Testis (tissue), 2 donors: ENCODE results near the gene NLRP3.

Source experiments
- POLR2A ChIP-seq: fragments of 450-650 bp; IDR thresholded peaks from one replicate; pipeline ENCODE4 v1.6.1; 2017; ENCODE audit warnings: antibody characterized with exemption, mild to moderate bottlenecking, moderate library complexity
- TF ChIP-seq, protein P1 (sequence below), 3 experiments: fragments of 450-650 bp in 2 of 3; fragments of 200-600 bp in 1 of 3; sonication (generic) in 1 of 3; IDR thresholded peaks; one replicate each; pipeline ENCODE4 v1.5.1; 2016 to 2019; ENCODE audit warnings: antibody characterized with exemption in 3 of 3, mild to moderate bottlenecking in 2 of 3, moderate library complexity in 1 of 3

DNA sequence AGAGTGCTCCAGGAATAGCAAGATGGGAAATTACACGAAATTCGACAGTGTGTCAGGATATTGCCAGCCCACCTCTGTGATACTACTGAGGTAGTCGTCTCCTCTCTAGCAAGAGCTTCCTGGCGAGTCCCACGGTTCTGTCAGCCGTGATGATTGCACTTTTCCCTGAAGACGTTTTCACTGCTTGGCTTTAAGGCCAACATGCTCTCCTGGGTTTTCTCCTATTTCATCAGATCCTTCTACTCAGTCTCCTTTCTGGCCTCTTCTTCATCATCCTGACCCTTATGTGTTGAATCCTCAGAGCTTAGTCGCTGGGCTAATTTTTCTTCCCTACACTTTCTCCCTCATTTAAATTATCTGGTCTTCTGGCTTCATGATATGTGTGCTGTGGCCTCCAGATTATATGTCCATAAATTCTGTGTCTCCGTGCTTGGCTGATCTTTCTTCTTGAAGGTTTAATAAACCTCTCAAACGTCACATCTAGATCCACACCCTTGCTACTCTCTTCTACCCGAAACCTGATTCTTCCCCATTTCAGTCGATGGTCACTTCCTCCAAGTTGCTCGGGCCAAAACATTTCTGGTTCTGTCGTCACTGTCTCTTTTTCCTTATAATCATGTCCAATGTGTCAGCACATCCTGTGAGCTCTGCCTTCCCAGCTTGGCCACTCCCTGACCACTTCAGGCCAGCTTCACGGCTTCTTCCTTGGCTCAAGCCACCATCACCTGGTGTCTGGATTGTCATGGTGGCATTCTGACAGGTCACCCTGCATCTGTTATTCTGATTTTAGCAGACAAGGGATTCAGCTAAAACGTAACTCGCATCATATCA lies 29.8 kb downstream of the NLRP3 start:
- TF ChIP-seq, protein P1, sequence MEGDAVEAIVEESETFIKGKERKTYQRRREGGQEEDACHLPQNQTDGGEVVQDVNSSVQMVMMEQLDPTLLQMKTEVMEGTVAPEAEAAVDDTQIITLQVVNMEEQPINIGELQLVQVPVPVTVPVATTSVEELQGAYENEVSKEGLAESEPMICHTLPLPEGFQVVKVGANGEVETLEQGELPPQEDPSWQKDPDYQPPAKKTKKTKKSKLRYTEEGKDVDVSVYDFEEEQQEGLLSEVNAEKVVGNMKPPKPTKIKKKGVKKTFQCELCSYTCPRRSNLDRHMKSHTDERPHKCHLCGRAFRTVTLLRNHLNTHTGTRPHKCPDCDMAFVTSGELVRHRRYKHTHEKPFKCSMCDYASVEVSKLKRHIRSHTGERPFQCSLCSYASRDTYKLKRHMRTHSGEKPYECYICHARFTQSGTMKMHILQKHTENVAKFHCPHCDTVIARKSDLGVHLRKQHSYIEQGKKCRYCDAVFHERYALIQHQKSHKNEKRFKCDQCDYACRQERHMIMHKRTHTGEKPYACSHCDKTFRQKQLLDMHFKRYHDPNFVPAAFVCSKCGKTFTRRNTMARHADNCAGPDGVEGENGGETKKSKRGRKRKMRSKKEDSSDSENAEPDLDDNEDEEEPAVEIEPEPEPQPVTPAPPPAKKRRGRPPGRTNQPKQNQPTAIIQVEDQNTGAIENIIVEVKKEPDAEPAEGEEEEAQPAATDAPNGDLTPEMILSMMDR (IDR thresholded peaks at IDR 0.05): no peak
- TF ChIP-seq POLR2A: no peak
